Natural killer cell (primary cell): Measurements from ENCODE around the gene SLC8A1. TPM values are rescaled to one million over a fixed set of nuclear protein-coding genes. Genes with fewer than 3 reads are reported as not detected.

Experiments used
- ATAC-seq, 3 donors: fragments of 150-1000 bp in 2 of 3; fragments of 200-7000 bp in 1 of 3; cut with Tn5 transposase; 1 replicate in 1 of 3; 2 replicates in 2 of 3; pipeline ENCODE4 v1.10.0; 2021; ENCODE audit warnings: mild to moderate bottlenecking in 2 of 3, moderate library complexity in 2 of 3
- DNase-seq, 2 donors: peaks; one replicate each; pipeline versions ENCODE4 v3.0.0 to v3.0.0-alpha.2; 2013 to 2021; ENCODE audit warnings: mixed read lengths in 1 of 2
- H3K27ac ChIP-seq: one replicate; pipeline ENCODE4 v1.5.1; 2013; ENCODE audit warnings: mild to moderate bottlenecking, low read length
- H3K27me3 ChIP-seq: one replicate; pipeline ENCODE4 v1.6.1; 2013; ENCODE audit warnings: low read length; ENCODE audit not compliant: control insufficient read depth, insufficient read depth
- H3K36me3 ChIP-seq: one replicate; pipeline ENCODE4 v1.6.1; 2013; ENCODE audit warnings: low read length; ENCODE audit not compliant: control insufficient read depth, insufficient read depth
- H3K4me1 ChIP-seq: one replicate; pipeline ENCODE4 v1.6.1; 2013; ENCODE audit warnings: low read length; ENCODE audit not compliant: control insufficient read depth, insufficient read depth
- H3K4me3 ChIP-seq: one replicate; pipeline ENCODE4 v1.5.1; 2013; ENCODE audit warnings: low read length
- H3K9me3 ChIP-seq: one replicate; pipeline ENCODE4 v1.6.1; 2013; ENCODE audit warnings: low read length; ENCODE audit not compliant: control insufficient read depth, insufficient read depth
- H3K27ac Mint-ChIP-seq, 2 donors: one replicate each; pipeline ENCODE4 v1.8.0; 2022; ENCODE audit warnings: mild to moderate bottlenecking in 2 of 2, mixed read lengths in 2 of 2, moderate library complexity in 1 of 2
- H3K27me3 Mint-ChIP-seq, 2 donors: one replicate each; pipeline ENCODE4 v1.8.0; 2022; ENCODE audit warnings: low read depth in 2 of 2, mixed read lengths in 2 of 2
- H3K36me3 Mint-ChIP-seq: one replicate; pipeline ENCODE4 v1.8.0; 2022; ENCODE audit warnings: mixed read lengths
- H3K4me1 Mint-ChIP-seq, 2 donors: one replicate each; pipeline ENCODE4 v1.8.0; 2022; ENCODE audit warnings: mixed read lengths in 2 of 2
- H3K4me3 Mint-ChIP-seq: one replicate; pipeline ENCODE4 v1.8.0; 2022; ENCODE audit warnings: mild to moderate bottlenecking, moderate library complexity, mixed read lengths
- H3K9me3 Mint-ChIP-seq, 2 donors: one replicate each; pipeline ENCODE4 v1.8.0; 2022; ENCODE audit warnings: mixed read lengths in 2 of 2
- CTCF ChIP-seq: fragments of 200-600 bp; IDR thresholded peaks from one replicate; pipeline ENCODE4 v1.8.0; 2022; ENCODE audit warnings: antibody characterized with exemption
- WGBS: methylation state at CpG from one replicate; pipeline ENCODE4 v1.1.7; 2013; ENCODE audit warnings: missing lambda C conversion rate; ENCODE audit not compliant: insufficient coverage; 5-methylcytosine and 5-hydroxymethylcytosine counted together
- intact Hi-C: fragments of 100-400 bp; cut with micrococcal nuclease; formaldehyde crosslinking; loops from one replicate; pipeline ENCODE4 v1.14.2; 2022
- total RNA-seq, 4 donors: library from RNA; stranded (reverse); fragments of 120-200 nt in 1 of 4; gene quantifications; one replicate each; pipeline versions ENCODE4 v1.2.3 to v1.2.4, GENCODE V29; 2013 to 2022

Gene SLC8A1
- total RNA-seq, 3 donors from 2014 or later (not counting 1 experiment from before 2014, with no cell fraction given), result 1.4 to 4.7 (median 3.6) TPM

GRCh38 chr2:40346535-40347354 is 105.1 kb downstream of the SLC8A1 start:
- H3K4me1 ChIP-seq, result no peaks in the 10 kb centered on the region
- no peak overlapping the region for H3K4me3 Mint-ChIP-seq
- H3K27me3 Mint-ChIP-seq, result no peaks in the 10 kb centered on the region
- H3K4me3 ChIP-seq, result no peak overlapping the region
- no peaks in the 10 kb centered on the region for H3K27me3 ChIP-seq
- no peaks in the 10 kb centered on the region for H3K36me3 Mint-ChIP-seq
- TF ChIP-seq CTCF, result no peak
- no peak overlapping the region for H3K27ac ChIP-seq
- ATAC-seq, result no peak
- no peak for DNase-seq
- intact Hi-C loops, result no loop called here
- H3K36me3 ChIP-seq, result no peaks in the 10 kb centered on the region
- 72% methylated on average over 3 of the region's 3 CpGs for WGBS
- peaks cover 0 to 7% of the 10 kb centered on the region in 2 donors for H3K9me3 Mint-ChIP-seq
- H3K4me1 Mint-ChIP-seq, result no peaks in the 10 kb centered on the region
- H3K9me3 ChIP-seq, result no peaks in the 10 kb centered on the region
- H3K27ac Mint-ChIP-seq, result no peak overlapping the region

GRCh38 chr2:40344364-40344763 is 107.5 kb downstream of the SLC8A1 start:
- intact Hi-C loops, result no loop called here
- H3K4me3 Mint-ChIP-seq, result no peak overlapping the region
- whole genome bisulfite sequencing, result no CpG with 5 or more reads among the region's 1 CpG

GRCh38 chr2:40343902-40344301 is 108.0 kb downstream of the SLC8A1 start:
- Mint-ChIP-seq H3K4me3 (no peak overlapping the region), H3K9me3 (peaks cover 0 to 8% of the 10 kb centered on the region in 2 donors), H3K36me3 (no peaks in the 10 kb centered on the region), H3K27me3 (no peaks in the 10 kb centered on the region), H3K4me1 (no peaks in the 10 kb centered on the region), H3K27ac (no peak overlapping the region)
- H3K4me1 ChIP-seq, result no peaks in the 10 kb centered on the region
- no peaks in the 10 kb centered on the region for H3K27me3 ChIP-seq
- no peak for DNase-seq
- intact Hi-C loops, result no loop called here
- WGBS, result 83% methylated on average over 2 of the region's 2 CpGs
- no peaks in the 10 kb centered on the region for H3K36me3 ChIP-seq
- no peak for ATAC-seq
- TF ChIP-seq CTCF, result no peak
- no peaks in the 10 kb centered on the region for H3K9me3 ChIP-seq
- no peak overlapping the region for H3K27ac ChIP-seq
- no peak overlapping the region for H3K4me3 ChIP-seq

More at GRCh38 chr2:40344364-40344763, 107.5 kb downstream of the SLC8A1 start:
- no peaks in the 10 kb centered on the region for H3K4me1 Mint-ChIP-seq
- Histone ChIP-seq H3K9me3 (no peaks in the 10 kb centered on the region), H3K36me3 (no peaks in the 10 kb centered on the region), H3K4me1 (no peaks in the 10 kb centered on the region), H3K4me3 (no peak overlapping the region), H3K27ac (no peak overlapping the region), H3K27me3 (no peaks in the 10 kb centered on the region)
- H3K36me3 Mint-ChIP-seq, result no peaks in the 10 kb centered on the region
- ATAC-seq, result no peak
- H3K27me3 Mint-ChIP-seq, result no peaks in the 10 kb centered on the region
- DNase-seq, result no peak
- H3K9me3 Mint-ChIP-seq, result peaks cover 0 to 6% of the 10 kb centered on the region in 2 donors
- no peak for TF ChIP-seq CTCF
- H3K27ac Mint-ChIP-seq, result no peak overlapping the region
